Nephron (organoid): ENCODE results near the gene OTUD3.
"Not testable (repeated sequence)": the region's sequence is repeated elsewhere in the genome, so short reads cannot be mapped to it uniquely, and the experiment has no call there.

Experiments
- H3K27ac Mint-ChIP-seq, 3 experiments: 2 replicates each; pipeline ENCODE4 v1.8.0; 2020; ENCODE audit warnings: mixed read lengths in 3 of 3, mild to moderate bottlenecking in 2 of 3, moderate library complexity in 1 of 3
- H3K27me3 Mint-ChIP-seq: 2 replicates; pipeline ENCODE4 v1.8.0; 2021; ENCODE audit warnings: low read depth, mild to moderate bottlenecking, moderate library complexity, mixed read lengths
- H3K36me3 Mint-ChIP-seq: 2 replicates; pipeline ENCODE4 v1.8.0; 2020; ENCODE audit warnings: low read depth, mixed read lengths
- H3K4me1 Mint-ChIP-seq: 2 replicates; pipeline ENCODE4 v1.8.0; 2020; ENCODE audit warnings: mixed read lengths
- H3K4me3 Mint-ChIP-seq, 3 experiments: 2 replicates each; pipeline ENCODE4 v1.8.0; 2020; ENCODE audit warnings: mild to moderate bottlenecking in 3 of 3, mixed read lengths in 3 of 3, moderate library complexity in 2 of 3
- H3K9me3 Mint-ChIP-seq: 2 replicates; pipeline ENCODE4 v1.8.0; 2020; ENCODE audit warnings: mixed read lengths
- CTCF ChIP-seq, 3 experiments: fragments of 200-600 bp; sonication (generic); IDR thresholded peaks; one replicate each; pipeline ENCODE4 v1.5.0; 2021; ENCODE audit warnings: antibody characterized with exemption in 3 of 3; ENCODE audit not compliant: unreplicated experiment in 3 of 3

The OTUD3 gene

GRCh38 chr1:19862944-19863343 lies 19.3 kb upstream of the OTUD3 start:
- H3K27ac Mint-ChIP-seq: no peak overlapping the region
- no peak for TF ChIP-seq CTCF (IDR thresholded peaks at IDR 0.05; ENCODE audit: unreplicated experiment in 3 of 3)

GRCh38 chr1:19864570-19865160 lies 17.5 kb upstream of the OTUD3 start:
- Mint-ChIP-seq H3K9me3 (peaks cover 10% of the 10 kb centered on the region), H3K4me1 (peaks cover 4% of the 10 kb centered on the region), H3K4me3 (no peak overlapping the region), H3K27ac (no peak overlapping the region), H3K36me3 (no peaks in the 10 kb centered on the region), H3K27me3 (peaks cover 25% of the 10 kb centered on the region)
- no peak for TF ChIP-seq CTCF (IDR thresholded peaks at IDR 0.05; ENCODE audit: unreplicated experiment in 3 of 3)

More at GRCh38 chr1:19862944-19863343, 19.3 kb upstream of the OTUD3 start:
- Mint-ChIP-seq H3K4me1 (peaks cover 4% of the 10 kb centered on the region), H3K9me3 (peaks cover 10% of the 10 kb centered on the region), H3K27me3 (peaks cover 24% of the 10 kb centered on the region), H3K4me3 (no peak overlapping the region), H3K36me3 (no peaks in the 10 kb centered on the region)

GRCh38 chr1:19866029-19866428 lies 16.2 kb upstream of the OTUD3 start:
- Mint-ChIP-seq H3K27ac (no peak overlapping the region), H3K36me3 (no peaks in the 10 kb centered on the region), H3K9me3 (peaks cover 10% of the 10 kb centered on the region), H3K4me1 (peaks cover 4% of the 10 kb centered on the region), H3K27me3 (peaks cover 16% of the 10 kb centered on the region), H3K4me3 (no peak overlapping the region)
- no peak for TF ChIP-seq CTCF (IDR thresholded peaks at IDR 0.05; ENCODE audit: unreplicated experiment in 3 of 3)

GRCh38 chr1:19866758-19867157 lies 15.4 kb upstream of the OTUD3 start:
- Mint-ChIP-seq H3K27me3 (peaks cover 16% of the 10 kb centered on the region), H3K4me3 (no peak overlapping the region), H3K36me3 (no peaks in the 10 kb centered on the region), H3K27ac (no peak overlapping the region), H3K9me3 (peaks cover 10% of the 10 kb centered on the region), H3K4me1 (peaks cover 4% of the 10 kb centered on the region)
- TF ChIP-seq CTCF (IDR thresholded peaks at IDR 0.05; ENCODE audit: unreplicated experiment in 3 of 3): no peak

GRCh38 chr1:19868575-19868974 lies 13.6 kb upstream of the OTUD3 start:
- not testable (repeated sequence) for H3K4me1 Mint-ChIP-seq, H3K4me3 Mint-ChIP-seq, H3K36me3 Mint-ChIP-seq, H3K27ac Mint-ChIP-seq, H3K9me3 Mint-ChIP-seq
- peaks cover 16% of the 10 kb centered on the region for H3K27me3 Mint-ChIP-seq

- H3K9me3 Mint-ChIP-seq, H3K36me3 Mint-ChIP-seq, H3K4me1 Mint-ChIP-seq, H3K4me3 Mint-ChIP-seq, H3K27ac Mint-ChIP-seq: not testable (repeated sequence)
- H3K27me3 Mint-ChIP-seq: peaks cover 16% of the 10 kb centered on the region
Measured at GRCh38 chr1:19869453-19869852, 12.7 kb upstream of the OTUD3 start.

- H3K36me3 Mint-ChIP-seq: no peaks in the 10 kb centered on the region
- H3K9me3 Mint-ChIP-seq: no peaks in the 10 kb centered on the region
- H3K4me3 Mint-ChIP-seq: no peak overlapping the region
- H3K27me3 Mint-ChIP-seq: peaks cover 16% of the 10 kb centered on the region
- peaks cover 4% of the 10 kb centered on the region for H3K4me1 Mint-ChIP-seq
- no peak for TF ChIP-seq CTCF (IDR thresholded peaks at IDR 0.05; ENCODE audit: unreplicated experiment in 3 of 3)
- H3K27ac Mint-ChIP-seq: no peak overlapping the region
Measured at GRCh38 chr1:19869929-19870328, 12.3 kb upstream of the OTUD3 start.
